AG09309 (cell line): ENCODE results near the gene RBM20.

ENCODE experiments used
- DNase-seq: peaks from one replicate; pipeline ENCODE4 v3.0.0-alpha.2; 2010; ENCODE audit warnings: low read depth
- H3K4me3 ChIP-seq: 2 replicates; pipeline ENCODE4 v1.5.1; 2011; ENCODE audit warnings: mild to moderate bottlenecking, low read depth, low read length, moderate library complexity; ENCODE audit not compliant: control insufficient read depth
- CTCF ChIP-seq: IDR thresholded peaks from 2 replicates; pipeline ENCODE4 v1.5.1; 2011; ENCODE audit warnings: mild to moderate bottlenecking, low read depth, low read length, inconsistent platforms; ENCODE audit not compliant: insufficient read depth, control insufficient read depth; ENCODE audit errors: missing control alignments

Gene RBM20

GRCh38 chr10:110811791-110812581 lies 167.8 kb downstream of the RBM20 start:
- no peak for DNase-seq
- TF ChIP-seq CTCF = no peak
- H3K4me3 ChIP-seq = no peak overlapping the region

- no peak for TF ChIP-seq CTCF
- no peak overlapping the region for H3K4me3 ChIP-seq
- no peak for DNase-seq
These were observed 168.4 kb downstream of the RBM20 start for GRCh38 chr10:110812583-110812982.

- TF ChIP-seq CTCF = no peak
- no peak for DNase-seq
- H3K4me3 ChIP-seq = no peak overlapping the region
These were observed 169.8 kb downstream of the RBM20 start for GRCh38 chr10:110813743-110814472.

GRCh38 chr10:110815354-110816004 lies 171.3 kb downstream of the RBM20 start:
- TF ChIP-seq CTCF = no peak
- DNase-seq = no peak
- H3K4me3 ChIP-seq = no peak overlapping the region

- TF ChIP-seq CTCF = no peak
- DNase-seq = no peak
- H3K4me3 ChIP-seq = no peak overlapping the region
These were observed 173.5 kb downstream of the RBM20 start for GRCh38 chr10:110817614-110818013.

GRCh38 chr10:110818311-110819256 lies 174.4 kb downstream of the RBM20 start:
- no peak for DNase-seq
- H3K4me3 ChIP-seq = no peak overlapping the region
- TF ChIP-seq CTCF = no peak
